IMR-90 (cell line): ENCODE data around the gene TNNI3K. TPM values are rescaled to one million over a fixed set of nuclear protein-coding genes. Genes with fewer than 3 reads are reported as not detected.

ENCODE experiments used
- ATAC-seq: fragments of 200-7000 bp; cut with Tn5 transposase; 2 replicates; pipeline ENCODE4 v1.9.1; 2020; ENCODE audit warnings: low read depth, mild to moderate bottlenecking, moderate library complexity
- BruUV-seq: library from RNA; stranded (reverse); fragments of 400-500 nt; replicated peaks from 2 replicates; lab custom pipeline; 2021; lab: Mats Ljungman, UMichigan
- CTCF ChIA-PET: fragments of 300-600 bp; formaldehyde crosslinking; extraction: SDS; loops from one replicate; lab custom pipeline; 2021; ENCODE audit warnings: antibody characterized with exemption; lab: Yijun Ruan, JAX
- POLR2A ChIA-PET: fragments of 300-600 bp; sonication (Branson Sonifier 250); formaldehyde crosslinking; loops from one replicate; lab custom pipeline; 2022; ENCODE audit warnings: antibody characterized with exemption; ENCODE audit not compliant: unreplicated experiment; lab: Charles Lee
- DNase-seq: peaks from one replicate; pipeline ENCODE4 v3.0.0; 2013
- H2AFZ ChIP-seq: replicated peaks from 2 replicates; pipeline ENCODE3; 2013; ENCODE audit warnings: low read length, mild to moderate bottlenecking; ENCODE audit not compliant: poor library complexity
- H2AK5ac ChIP-seq: 2 replicates; pipeline ENCODE4 v1.6.1; 2013; ENCODE audit warnings: low read depth, low read length, inconsistent platforms
- H2AK9ac ChIP-seq: replicated peaks from 2 replicates; pipeline ENCODE3; 2013; ENCODE audit warnings: mild to moderate bottlenecking, low read depth, low read length, moderate library complexity; ENCODE audit not compliant: poor library complexity
- H2BK120ac ChIP-seq: 2 replicates; pipeline ENCODE4 v1.6.1; 2013; ENCODE audit warnings: low read depth, low read length, inconsistent platforms
- H2BK15ac ChIP-seq: 3 replicates; pipeline ENCODE4 v1.6.1; 2013; ENCODE audit warnings: low read depth, low read length, inconsistent platforms
- H2BK20ac ChIP-seq: 2 replicates; pipeline ENCODE4 v1.6.1; 2013; ENCODE audit warnings: low read depth, mild to moderate bottlenecking, inconsistent platforms, low read length, moderate library complexity
- H2BK5ac ChIP-seq: 2 replicates; pipeline ENCODE4 v1.6.1; 2013; ENCODE audit warnings: mild to moderate bottlenecking, low read depth, low read length, inconsistent platforms; ENCODE audit not compliant: poor library complexity, severe bottlenecking
- H3K14ac ChIP-seq: replicated peaks from 2 replicates; pipeline ENCODE4 v1.6.1; 2013; ENCODE audit warnings: low read depth, low read length, inconsistent platforms
- H3K18ac ChIP-seq: 2 replicates; pipeline ENCODE4 v1.6.1; 2013; ENCODE audit warnings: low read depth, low read length, control low read depth
- H3K23ac ChIP-seq: 2 replicates; pipeline ENCODE4 v1.6.1; 2013; ENCODE audit warnings: low read depth, low read length, inconsistent platforms
- H3K27ac ChIP-seq: 2 replicates; pipeline ENCODE4 v1.5.1; 2013; ENCODE audit warnings: mild to moderate bottlenecking, control low read depth, low read length; ENCODE audit not compliant: insufficient read depth
- H3K27me3 ChIP-seq: 2 replicates; pipeline ENCODE4 v1.6.1; 2013; ENCODE audit warnings: low read length; ENCODE audit not compliant: control insufficient read depth, insufficient read depth
- H3K36me3 ChIP-seq: 2 replicates; pipeline ENCODE4 v1.6.1; 2013; ENCODE audit warnings: low read length, mixed read lengths; ENCODE audit not compliant: control insufficient read depth, insufficient read depth
- H3K4ac ChIP-seq: 2 replicates; pipeline ENCODE4 v1.6.1; 2013; ENCODE audit warnings: low read depth, low read length, inconsistent platforms
- H3K4me1 ChIP-seq: 2 replicates; pipeline ENCODE4 v1.6.1; 2013; ENCODE audit warnings: low read length, mixed read lengths; ENCODE audit not compliant: control insufficient read depth, insufficient read depth
- H3K4me2 ChIP-seq: 2 replicates; pipeline ENCODE4 v1.6.1; 2013; ENCODE audit warnings: low read depth, mild to moderate bottlenecking, control low read depth, low read length, moderate library complexity
- H3K4me3 ChIP-seq: 2 replicates; pipeline ENCODE4 v1.5.1; 2013; ENCODE audit warnings: low read depth, mild to moderate bottlenecking, control low read depth, low read length, moderate library complexity; ENCODE audit not compliant: insufficient read depth
- H3K56ac ChIP-seq: 2 replicates; pipeline ENCODE4 v1.6.1; 2013; ENCODE audit warnings: low read length, inconsistent platforms; ENCODE audit not compliant: insufficient read depth; ENCODE audit errors: extremely low read depth
- H3K79me1 ChIP-seq, 2 experiments: 2 replicates each; pipeline ENCODE4 v1.6.1; 2013; ENCODE audit warnings: low read length in 2 of 2, inconsistent platforms in 1 of 2, low read depth in 1 of 2
- H3K9ac ChIP-seq: 2 replicates; pipeline ENCODE4 v1.6.1; 2013; ENCODE audit warnings: low read depth, low read length, control low read depth
- H3K9me1 ChIP-seq: 2 replicates; pipeline ENCODE4 v1.6.1; 2013; ENCODE audit warnings: low read length, inconsistent platforms; ENCODE audit not compliant: insufficient read depth
- H3K9me3 ChIP-seq: 2 replicates; pipeline ENCODE4 v1.6.1; 2013; ENCODE audit warnings: low read length; ENCODE audit not compliant: control insufficient read depth, insufficient read depth
- H4K20me1 ChIP-seq: 2 replicates; pipeline ENCODE4 v1.6.1; 2013; ENCODE audit warnings: low read length, inconsistent platforms; ENCODE audit not compliant: insufficient read depth
- H4K5ac ChIP-seq: 2 replicates; pipeline ENCODE4 v1.6.1; 2013; ENCODE audit warnings: mild to moderate bottlenecking, low read depth, low read length, control low read depth
- H4K8ac ChIP-seq, 2 experiments: 2 replicates each; pipeline ENCODE4 v1.6.1; 2013; ENCODE audit warnings: low read depth in 2 of 2, low read length in 2 of 2, control low read depth in 1 of 2, inconsistent platforms in 1 of 2
- H4K91ac ChIP-seq: 2 replicates; pipeline ENCODE4 v1.6.1; 2013; ENCODE audit warnings: low read depth, low read length, inconsistent platforms; ENCODE audit not compliant: insufficient read depth
- CEBPB ChIP-seq: IDR thresholded peaks from 2 replicates; pipeline ENCODE4 v1.6.1; 2012; ENCODE audit warnings: low read depth, low read length, improper control_type of control experiment
- CHD1 ChIP-seq: IDR thresholded peaks from 2 replicates; pipeline ENCODE4 v1.6.1; 2012; ENCODE audit warnings: low read depth, low read length, improper control_type of control experiment
- FOS ChIP-seq: fragments of 150-350 bp; IDR thresholded peaks from 2 replicates; pipeline ENCODE4 v1.6.1; 2016; ENCODE audit warnings: low read depth, low read length
- MXI1 ChIP-seq: IDR thresholded peaks from 2 replicates; pipeline ENCODE4 v1.6.1; 2012; ENCODE audit warnings: low read depth, mild to moderate bottlenecking, low read length, moderate library complexity, borderline replicate concordance
- POLR2A ChIP-seq: IDR thresholded peaks from 2 replicates; pipeline ENCODE4 v1.6.1; 2012; ENCODE audit warnings: mild to moderate bottlenecking, low read depth, low read length
- RAD21 ChIP-seq: IDR thresholded peaks from 2 replicates; pipeline ENCODE4 v1.6.1; 2012; ENCODE audit warnings: low read length, improper control_type of control experiment
- SMC3 ChIP-seq: fragments of 150-350 bp; IDR thresholded peaks from 2 replicates; pipeline ENCODE4 v1.6.1; 2016; ENCODE audit warnings: low read depth, mild to moderate bottlenecking, antibody characterized with exemption, low read length, moderate library complexity
- WGBS, 2 experiments: methylation state at CpG; one replicate each; pipeline versions ENCODE4 v1.1.5 to v1.1.7; 2013; ENCODE audit warnings: missing lambda C conversion rate in 2 of 2; ENCODE audit not compliant: insufficient read length in 1 of 2; ENCODE audit errors: extremely low coverage in 2 of 2; 5-methylcytosine and 5-hydroxymethylcytosine counted together
- dilution Hi-C: fragments of 300-500 bp; cut with HindIII; formaldehyde crosslinking; loops from one replicate; pipeline ENCODE4 v1.14.3; 2018; ENCODE audit warnings: low sequenced_read_pairs; ENCODE audit not compliant: unreplicated experiment
- in situ Hi-C: fragments of 300-500 bp; cut with MboI; formaldehyde crosslinking; loops from 3 replicates; pipeline ENCODE4 v1.14.3; 2019; ENCODE audit warnings: low sequenced_read_pairs, inconsistent platforms, mixed read lengths
- intact Hi-C: fragments of 100-400 bp; cut with micrococcal nuclease; formaldehyde crosslinking; loops from 2 replicates; pipeline ENCODE4 v1.10.0; 2022
- polyA plus RNA-seq, 3 experiments: library from polyadenylated mRNA; depleted of rRNA; stranded (reverse); fragments of >200 nt; gene quantifications; 2 replicates each; pipeline ENCODE4 v1.2.3, GENCODE V29; 2012; ENCODE audit warnings: low replicate concordance in 1 of 3
- total RNA-seq: library from RNA; depleted of rRNA; stranded (reverse); fragments of >200 nt; gene quantifications from 2 replicates; pipeline ENCODE4 v1.2.3, GENCODE V29; 2012
- TF ChIP-seq, protein P1 (sequence below): fragments of 150-350 bp; IDR thresholded peaks from 2 replicates; pipeline ENCODE4 v1.6.1; 2017; ENCODE audit warnings: mild to moderate bottlenecking, antibody characterized with exemption, low read length, low read depth

Gene TNNI3K
- total and polyA plus RNA-seq, 2 of the 4 experiments (the other 2 are of a cell fraction) = 0.90 to 1.3 TPM

DNA sequence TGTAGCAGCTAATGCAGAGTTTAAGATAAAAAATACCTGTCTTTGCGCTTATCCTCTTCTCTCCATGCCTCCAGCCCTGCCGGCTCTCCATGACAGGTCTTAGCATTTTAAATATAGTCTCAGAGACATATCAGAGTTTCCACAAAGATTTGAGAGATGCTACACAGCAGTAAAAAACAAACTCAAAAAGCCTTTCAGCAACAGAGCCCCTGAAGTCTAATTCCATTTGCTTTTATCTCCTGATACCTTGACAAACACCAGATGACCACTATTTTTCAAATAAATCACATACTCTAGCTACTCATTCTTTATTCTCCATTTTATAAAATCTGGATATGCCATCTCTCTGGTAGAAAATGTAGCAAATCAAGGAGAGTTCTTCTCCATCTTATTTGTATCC, 356.8 kb downstream of the TNNI3K start:
- Histone ChIP-seq H4K20me1 (no peaks in the 10 kb centered on the region), H3K9me3 (no peaks in the 10 kb centered on the region), H4K5ac (no peak overlapping the region), H3K36me3 (no peaks in the 10 kb centered on the region), H4K8ac (no peak overlapping the region), H3K4me2 (no peak overlapping the region), H3K18ac (no peak overlapping the region), H3K9me1 (no peaks in the 10 kb centered on the region), H4K91ac (no peak overlapping the region), H3K56ac (no peak overlapping the region), H3K4me3 (no peak overlapping the region), H2AFZ (no peak overlapping the region), H3K27me3 (no peaks in the 10 kb centered on the region), H3K14ac (no peak overlapping the region), H3K4me1 (no peaks in the 10 kb centered on the region), H2AK9ac (no peak overlapping the region), H2BK15ac (no peak overlapping the region), H3K23ac (no peak overlapping the region), H2BK5ac (no peak overlapping the region), H3K79me1 (no peaks in the 10 kb centered on the region), H2BK20ac (no peak overlapping the region), H2BK120ac (no peak overlapping the region), H2AK5ac (no peak overlapping the region), H3K4ac (no peak overlapping the region), H3K27ac (no peak overlapping the region), H3K9ac (no peak overlapping the region)
- no peak for ATAC-seq
- DNase-seq = no peak
- intact Hi-C loops = no loop called here
- CTCF ChIA-PET = no interaction called here
- no CpG with 5 or more reads among the region's 2 CpGs for WGBS, 2 experiments
- dilution Hi-C loops = no loop called here
- POLR2A ChIA-PET = no interaction called here
- in situ Hi-C loops = no loop called here
- TF ChIP-seq SMC3 (no peak), RAD21 (no peak), MXI1 (no peak), FOS (no peak), CHD1 (no peak), POLR2A (no peak), CEBPB (no peak)
- TF ChIP-seq, protein P1, sequence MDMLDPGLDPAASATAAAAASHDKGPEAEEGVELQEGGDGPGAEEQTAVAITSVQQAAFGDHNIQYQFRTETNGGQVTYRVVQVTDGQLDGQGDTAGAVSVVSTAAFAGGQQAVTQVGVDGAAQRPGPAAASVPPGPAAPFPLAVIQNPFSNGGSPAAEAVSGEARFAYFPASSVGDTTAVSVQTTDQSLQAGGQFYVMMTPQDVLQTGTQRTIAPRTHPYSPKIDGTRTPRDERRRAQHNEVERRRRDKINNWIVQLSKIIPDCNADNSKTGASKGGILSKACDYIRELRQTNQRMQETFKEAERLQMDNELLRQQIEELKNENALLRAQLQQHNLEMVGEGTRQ = no peak
- BruUV-seq = no TSS peak
